ENCODE results near the gene C7orf33.
"Not testable (repeated sequence)": the region's sequence is repeated elsewhere in the genome, so short reads cannot be mapped to it uniquely, and the experiment has no call there.

The C7orf33 gene

GRCh38 chr7:148579366-148579765 lies 11.2 kb upstream of the C7orf33 start:
- DNase-seq (ENCODE audit: extremely low read depth in 1 of 2, low read depth in 1 of 2) = no peak

GRCh38 chr7:148580446-148580845 lies 10.1 kb upstream of the C7orf33 start:
- DNase-seq (ENCODE audit: extremely low read depth in 1 of 2, low read depth in 1 of 2) = no peak

- no peak for DNase-seq (ENCODE audit: extremely low read depth in 1 of 2, low read depth in 1 of 2)
Observed at GRCh38 chr7:148581624-148582023, 8.9 kb upstream of the C7orf33 start.

- no peak for DNase-seq (ENCODE audit: extremely low read depth in 1 of 2, low read depth in 1 of 2)
Observed at GRCh38 chr7:148584154-148584827, 6.3 kb upstream of the C7orf33 start.

- no peak for DNase-seq (ENCODE audit: extremely low read depth in 1 of 2, low read depth in 1 of 2)
Observed at GRCh38 chr7:148585399-148585798, 5.2 kb upstream of the C7orf33 start.

- DNase-seq (ENCODE audit: extremely low read depth in 1 of 2, low read depth in 1 of 2) = no peak
Observed at GRCh38 chr7:148587076-148587475, 3.5 kb upstream of the C7orf33 start.

GRCh38 chr7:148588168-148588567 lies 2.4 kb upstream of the C7orf33 start:
- no peak for DNase-seq (ENCODE audit: extremely low read depth in 1 of 2, low read depth in 1 of 2)

- no peak for DNase-seq (ENCODE audit: extremely low read depth in 1 of 2, low read depth in 1 of 2)
Observed at GRCh38 chr7:148588670-148589131, 1.9 kb upstream of the C7orf33 start.

GRCh38 chr7:148589640-148590039 lies 926 bp upstream of the C7orf33 start:
- no peak for DNase-seq (ENCODE audit: extremely low read depth in 1 of 2, low read depth in 1 of 2)

GRCh38 chr7:148596354-148596753 lies 5.8 kb downstream of the C7orf33 start:
- not testable (repeated sequence) for DNase-seq (ENCODE audit: extremely low read depth in 1 of 2, low read depth in 1 of 2)

GRCh38 chr7:148598351-148598750 lies 7.8 kb downstream of the C7orf33 start:
- DNase-seq (ENCODE audit: extremely low read depth in 1 of 2, low read depth in 1 of 2) = no peak

- DNase-seq (ENCODE audit: extremely low read depth in 1 of 2, low read depth in 1 of 2) = no peak
Observed at GRCh38 chr7:148605350-148605749, 14.8 kb downstream of the C7orf33 start.

- DNase-seq (ENCODE audit: extremely low read depth in 1 of 2, low read depth in 1 of 2) = no peak
Observed at GRCh38 chr7:148607151-148607661, 16.6 kb downstream of the C7orf33 start.

GRCh38 chr7:148609045-148609725 lies 18.6 kb downstream of the C7orf33 start:
- no peak for DNase-seq (ENCODE audit: extremely low read depth in 1 of 2, low read depth in 1 of 2)

- DNase-seq (ENCODE audit: extremely low read depth in 1 of 2, low read depth in 1 of 2) = no peak
Observed at GRCh38 chr7:148611692-148612091, 21.1 kb downstream of the C7orf33 start.

- no peak for DNase-seq (ENCODE audit: extremely low read depth in 1 of 2, low read depth in 1 of 2)
Observed at GRCh38 chr7:148615085-148615730, 24.6 kb downstream of the C7orf33 start.

GRCh38 chr7:148620749-148621359 lies 30.3 kb downstream of the C7orf33 start:
- DNase-seq (ENCODE audit: extremely low read depth in 1 of 2, low read depth in 1 of 2) = no peak

- DNase-seq (ENCODE audit: extremely low read depth in 1 of 2, low read depth in 1 of 2) = no peak
Observed at GRCh38 chr7:148621563-148621962, 31.0 kb downstream of the C7orf33 start.

GRCh38 chr7:148622887-148623585 lies 32.5 kb downstream of the C7orf33 start:
- no peak for DNase-seq (ENCODE audit: extremely low read depth in 1 of 2, low read depth in 1 of 2)

GRCh38 chr7:148623586-148624282 lies 33.2 kb downstream of the C7orf33 start:
- no peak for DNase-seq (ENCODE audit: extremely low read depth in 1 of 2, low read depth in 1 of 2)
